SK-N-SH (cell line): Measurements from ENCODE around the gene DHRS9. TPM values are rescaled to one million over a fixed set of nuclear protein-coding genes. Genes with fewer than 3 reads are reported as not detected.

Experiments used
- CTCF ChIA-PET: fragments of 300-600, 350-600 bp; formaldehyde crosslinking; extraction: SDS; loops from one replicate; lab custom pipeline; 2021; lab: Yijun Ruan, JAX
- POLR2A ChIA-PET: fragments of 350-600 bp; sonication (Branson Sonifier 250); formaldehyde crosslinking; extraction: SDS; loops from one replicate; lab custom pipeline; 2020; ENCODE audit warnings: antibody characterized with exemption, inconsistent platforms; lab: Yijun Ruan, JAX
- DNase-seq: peaks from one replicate; pipeline ENCODE4 v3.0.0; 2012
- H2AFZ ChIP-seq: fragments of 200-600 bp; sonication (generic); 2 replicates; pipeline ENCODE4 v1.8.1; 2016; ENCODE audit warnings: antibody characterized with exemption, mild to moderate bottlenecking, low read depth
- H3F3A ChIP-seq: fragments of 200-600 bp; sonication (generic); replicated peaks from 2 replicates; pipeline ENCODE3; 2016; ENCODE audit warnings: antibody characterized with exemption, mild to moderate bottlenecking; ENCODE audit not compliant: insufficient read depth
- H3K27ac ChIP-seq, 2 experiments: fragments of 200-500 bp in 1 of 2; fragments of 200-600 bp in 1 of 2; sonication (Bioruptor generic) in 1 of 2; sonication (generic), shearing (Covaris generic) in 1 of 2; 2 replicates each; pipeline versions ENCODE4 v1.5.1 to v1.6.1; 2014 to 2016; ENCODE audit warnings: low read depth in 2 of 2, inconsistent platforms in 1 of 2, low read length in 1 of 2, mild to moderate bottlenecking in 1 of 2, mixed read lengths in 1 of 2
- H3K27me3 ChIP-seq: fragments of 200-600 bp; sonication (generic), shearing (Covaris generic); 2 replicates; pipeline ENCODE4 v1.6.1; 2016; ENCODE audit warnings: mixed run types; ENCODE audit not compliant: insufficient read depth
- H3K36me3 ChIP-seq, 2 experiments: fragments of 200-500 bp in 1 of 2; fragments of 200-600 bp in 1 of 2; sonication (Bioruptor generic) in 1 of 2; sonication (generic) in 1 of 2; replicated peaks in 1 of 2; 2 replicates each; pipeline versions ENCODE3 to v1.5.1; 2014 to 2016; ENCODE audit warnings: low read length in 1 of 2, mild to moderate bottlenecking in 1 of 2; ENCODE audit not compliant: insufficient read depth in 2 of 2, control insufficient read depth in 1 of 2
- H3K4me1 ChIP-seq, 2 experiments: fragments of 200-500 bp in 1 of 2; fragments of 200-600 bp in 1 of 2; sonication (Bioruptor generic) in 1 of 2; sonication (generic), shearing (Covaris generic) in 1 of 2; 2 replicates each; pipeline versions ENCODE4 v1.5.1 to v1.6.1; 2014 to 2016; ENCODE audit warnings: low read depth in 1 of 2, low read length in 1 of 2, mixed run types in 1 of 2; ENCODE audit not compliant: insufficient read depth in 2 of 2, control insufficient read depth in 1 of 2
- H3K4me2 ChIP-seq: fragments of 200-600 bp; sonication (generic), shearing (Covaris generic); 2 replicates; pipeline ENCODE4 v1.6.1; 2017; ENCODE audit warnings: mixed run types
- H3K4me3 ChIP-seq, 2 experiments: fragments of 200-500 bp in 1 of 2; fragments of 200-600 bp in 1 of 2; sonication (Bioruptor generic) in 1 of 2; sonication (generic), shearing (Covaris generic) in 1 of 2; 2 replicates each; pipeline versions ENCODE4 v1.5.1 to v1.8.1; 2014 to 2016; ENCODE audit warnings: low read depth in 2 of 2, inconsistent platforms in 1 of 2, low read length in 1 of 2, mild to moderate bottlenecking in 1 of 2, mixed read lengths in 1 of 2, moderate library complexity in 1 of 2
- H3K79me2 ChIP-seq: fragments of 200-600 bp; sonication (generic); 2 replicates; pipeline ENCODE4 v1.8.1; 2017; ENCODE audit warnings: mild to moderate bottlenecking; ENCODE audit not compliant: insufficient read depth
- H3K9ac ChIP-seq: fragments of 200-600 bp; sonication (generic); 2 replicates; pipeline ENCODE4 v1.6.1; 2017; ENCODE audit warnings: mixed run types
- H3K9me2 ChIP-seq: fragments of 200-600 bp; sonication (generic); 2 replicates; pipeline ENCODE4 v1.6.1; 2017; ENCODE audit warnings: mixed run types
- H3K9me3 ChIP-seq: fragments of 200-600 bp; sonication (generic); 2 replicates; pipeline ENCODE4 v1.6.1; 2017; ENCODE audit warnings: mixed run types, mild to moderate bottlenecking, moderate library complexity
- H4K20me1 ChIP-seq: fragments of 200-600 bp; sonication (generic); 2 replicates; pipeline ENCODE4 v1.6.1; 2017; ENCODE audit warnings: mild to moderate bottlenecking, mixed run types; ENCODE audit not compliant: insufficient read depth
- ELF1 ChIP-seq: IDR thresholded peaks from 2 replicates; pipeline ENCODE4 v1.4.0; 2012
- EZH2phosphoT487 ChIP-seq: fragments of 200-600 bp; sonication (generic); IDR thresholded peaks from 2 replicates; pipeline ENCODE4 v1.6.1; 2017; ENCODE audit warnings: low read depth, mixed run types, mild to moderate bottlenecking, antibody characterized with exemption, moderate library complexity, borderline replicate concordance
- FOXJ3 ChIP-seq: sonication (generic); formaldehyde crosslinking; IDR thresholded peaks from 2 replicates; pipeline ENCODE4 v1.5.1; 2020; ENCODE audit warnings: mild to moderate bottlenecking, missing genetic modification reagents
- GABPA ChIP-seq: IDR thresholded peaks from 2 replicates; pipeline ENCODE4 v1.4.0; 2012; ENCODE audit warnings: low read depth, mild to moderate bottlenecking
- MXI1 ChIP-seq: IDR thresholded peaks from 2 replicates; pipeline ENCODE4 v1.6.1; 2012; ENCODE audit warnings: mild to moderate bottlenecking, low read depth, low read length, improper control_type of control experiment
- NFIC ChIP-seq: IDR thresholded peaks from 2 replicates; pipeline ENCODE4 v1.4.0; 2012; ENCODE audit warnings: borderline replicate concordance
- POLR2AphosphoS5 ChIP-seq: IDR thresholded peaks from 2 replicates; pipeline ENCODE4 v1.6.1; 2012; ENCODE audit warnings: low read depth, low read length
- RAD21 ChIP-seq: IDR thresholded peaks from 2 replicates; pipeline ENCODE4 v1.6.1; 2012; ENCODE audit warnings: mild to moderate bottlenecking, low read length
- RCOR1 ChIP-seq: fragments of 150-350 bp; IDR thresholded peaks from 2 replicates; pipeline ENCODE4 v1.6.1; 2017; ENCODE audit warnings: antibody characterized with exemption, low read length
- REST ChIP-seq: IDR thresholded peaks from 2 replicates; pipeline ENCODE4 v1.6.1; 2012; ENCODE audit warnings: mild to moderate bottlenecking, low read depth, low read length, moderate library complexity
- RFX5 ChIP-seq: IDR thresholded peaks from 2 replicates; pipeline ENCODE4 v1.6.1; 2012; ENCODE audit warnings: mild to moderate bottlenecking, improper control_type of control experiment, low read length
- SMC3 ChIP-seq: IDR thresholded peaks from 2 replicates; pipeline ENCODE4 v1.6.1; 2012; ENCODE audit warnings: low read depth, low read length, improper control_type of control experiment
- TAF1 ChIP-seq: IDR thresholded peaks from 2 replicates; pipeline ENCODE4 v1.6.1; 2012; ENCODE audit warnings: low read depth, mild to moderate bottlenecking, low read length, moderate library complexity, borderline replicate concordance
- TCF12 ChIP-seq: IDR thresholded peaks from 2 replicates; pipeline ENCODE4 v1.4.0; 2012
- TEAD4 ChIP-seq: IDR thresholded peaks from 2 replicates; pipeline ENCODE4 v1.4.0; 2012; ENCODE audit warnings: mild to moderate bottlenecking, borderline replicate concordance; ENCODE audit not compliant: insufficient read depth
- YY1 ChIP-seq: IDR thresholded peaks from 2 replicates; pipeline ENCODE4 v1.4.0; 2012; ENCODE audit warnings: low read depth, mild to moderate bottlenecking
- WGBS: methylation state at CpG from one replicate; pipeline ENCODE4 v1.1.6; 2017; ENCODE audit warnings: low lambda C conversion rate; 5-methylcytosine and 5-hydroxymethylcytosine counted together
- polyA plus RNA-seq, 3 experiments: library from polyadenylated mRNA; depleted of rRNA; stranded (reverse); fragments of >200 nt; gene quantifications; 2 replicates each; pipeline ENCODE4 v1.2.3, GENCODE V29; 2012
- TF ChIP-seq, protein P1 (sequence below): IDR thresholded peaks from 2 replicates; pipeline ENCODE4; 2012
- TF ChIP-seq, protein P2 (sequence below): fragments of 150-350 bp; IDR thresholded peaks from 2 replicates; pipeline ENCODE4 v1.6.1; 2017; ENCODE audit warnings: antibody characterized with exemption, low read length, low read depth, borderline replicate concordance
- TF ChIP-seq, protein P3 (sequence below): IDR thresholded peaks from 2 replicates; pipeline ENCODE4 v1.4.0; 2012; ENCODE audit warnings: low read depth, borderline replicate concordance

DHRS9 gene
- polyA plus RNA-seq, 1 of the 3 experiments (the other 2 are of a cell fraction): not detected

DNA sequence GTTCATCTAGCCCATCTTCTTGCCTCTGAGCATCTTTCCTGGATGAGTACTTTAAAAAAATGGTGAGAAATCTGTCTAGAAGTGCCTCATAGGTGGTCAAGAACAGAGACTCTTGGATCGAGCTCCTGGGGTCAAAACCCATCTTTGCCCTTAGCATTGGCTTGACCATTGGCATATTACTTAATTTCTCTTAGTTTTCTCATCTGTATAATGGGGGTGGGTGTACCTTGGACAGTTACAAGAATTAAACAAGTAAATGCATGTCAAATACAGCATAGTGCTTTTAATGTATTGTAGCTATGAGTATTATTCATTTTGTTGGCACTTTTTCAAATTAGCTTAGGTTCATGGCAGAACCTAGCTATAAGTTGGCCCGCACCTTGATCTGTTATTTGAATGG, 36.8 kb downstream of the DHRS9 start:
- POLR2A ChIA-PET: no interaction called here

More for the DNA sequence above, 36.8 kb downstream of the DHRS9 start:
- no peak overlapping the region for H3K4me3 ChIP-seq
- H3K4me1 ChIP-seq: no peaks in the 10 kb centered on the region; a peak in 1 of 4 replicates
- no peaks in the 10 kb centered on the region for H3K9me2 ChIP-seq
- no peak overlapping the region for H2AFZ ChIP-seq
- no peak for TF ChIP-seq SMC3
- TF ChIP-seq MXI1: no peak
- no peak for TF ChIP-seq YY1
- TF ChIP-seq NFIC: no peak
- TF ChIP-seq TAF1: no peak
- no peak for TF ChIP-seq GABPA
- TF ChIP-seq REST: no peak
- no peak for TF ChIP-seq EZH2phosphoT487
- TF ChIP-seq RCOR1: no peak
- no peak for TF ChIP-seq POLR2AphosphoS5
- TF ChIP-seq, protein P1, sequence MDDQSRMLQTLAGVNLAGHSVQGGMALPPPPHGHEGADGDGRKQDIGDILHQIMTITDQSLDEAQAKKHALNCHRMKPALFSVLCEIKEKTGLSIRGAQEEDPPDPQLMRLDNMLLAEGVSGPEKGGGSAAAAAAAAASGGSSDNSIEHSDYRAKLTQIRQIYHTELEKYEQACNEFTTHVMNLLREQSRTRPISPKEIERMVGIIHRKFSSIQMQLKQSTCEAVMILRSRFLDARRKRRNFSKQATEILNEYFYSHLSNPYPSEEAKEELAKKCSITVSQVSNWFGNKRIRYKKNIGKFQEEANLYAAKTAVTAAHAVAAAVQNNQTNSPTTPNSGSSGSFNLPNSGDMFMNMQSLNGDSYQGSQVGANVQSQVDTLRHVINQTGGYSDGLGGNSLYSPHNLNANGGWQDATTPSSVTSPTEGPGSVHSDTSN: no peak
- no peak for TF ChIP-seq TCF12
- TF ChIP-seq RAD21: no peak
- TF ChIP-seq, protein P2, sequence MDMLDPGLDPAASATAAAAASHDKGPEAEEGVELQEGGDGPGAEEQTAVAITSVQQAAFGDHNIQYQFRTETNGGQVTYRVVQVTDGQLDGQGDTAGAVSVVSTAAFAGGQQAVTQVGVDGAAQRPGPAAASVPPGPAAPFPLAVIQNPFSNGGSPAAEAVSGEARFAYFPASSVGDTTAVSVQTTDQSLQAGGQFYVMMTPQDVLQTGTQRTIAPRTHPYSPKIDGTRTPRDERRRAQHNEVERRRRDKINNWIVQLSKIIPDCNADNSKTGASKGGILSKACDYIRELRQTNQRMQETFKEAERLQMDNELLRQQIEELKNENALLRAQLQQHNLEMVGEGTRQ: no peak
- TF ChIP-seq, protein P3, sequence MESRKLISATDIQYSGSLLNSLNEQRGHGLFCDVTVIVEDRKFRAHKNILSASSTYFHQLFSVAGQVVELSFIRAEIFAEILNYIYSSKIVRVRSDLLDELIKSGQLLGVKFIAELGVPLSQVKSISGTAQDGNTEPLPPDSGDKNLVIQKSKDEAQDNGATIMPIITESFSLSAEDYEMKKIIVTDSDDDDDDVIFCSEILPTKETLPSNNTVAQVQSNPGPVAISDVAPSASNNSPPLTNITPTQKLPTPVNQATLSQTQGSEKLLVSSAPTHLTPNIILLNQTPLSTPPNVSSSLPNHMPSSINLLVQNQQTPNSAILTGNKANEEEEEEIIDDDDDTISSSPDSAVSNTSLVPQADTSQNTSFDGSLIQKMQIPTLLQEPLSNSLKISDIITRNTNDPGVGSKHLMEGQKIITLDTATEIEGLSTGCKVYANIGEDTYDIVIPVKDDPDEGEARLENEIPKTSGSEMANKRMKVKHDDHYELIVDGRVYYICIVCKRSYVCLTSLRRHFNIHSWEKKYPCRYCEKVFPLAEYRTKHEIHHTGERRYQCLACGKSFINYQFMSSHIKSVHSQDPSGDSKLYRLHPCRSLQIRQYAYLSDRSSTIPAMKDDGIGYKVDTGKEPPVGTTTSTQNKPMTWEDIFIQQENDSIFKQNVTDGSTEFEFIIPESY: no peak
- no peak for TF ChIP-seq ELF1
- no peak for TF ChIP-seq RFX5
- TF ChIP-seq TEAD4: no peak
- no peak for TF ChIP-seq FOXJ3
- no peak overlapping the region for H3K27ac ChIP-seq
- 32% methylated on average over 2 of the region's 2 CpGs for WGBS
- CTCF ChIA-PET: interaction anchor here (1.3 to 1.6 kb wide), 2 partner anchors 26 to 36 kb away, joined by 3 to 8 read pairs; no protein-coding TSS in a partner anchor
- no peaks in the 10 kb centered on the region for H4K20me1 ChIP-seq
- H3K79me2 ChIP-seq: no peaks in the 10 kb centered on the region
- no peak for DNase-seq
- no peaks in the 10 kb centered on the region for H3K36me3 ChIP-seq
- no peaks in the 10 kb centered on the region for H3K27me3 ChIP-seq
- no peak overlapping the region for H3K9ac ChIP-seq
- H3F3A ChIP-seq: no peaks in the 10 kb centered on the region
- H3K9me3 ChIP-seq: no peaks in the 10 kb centered on the region
- no peak overlapping the region for H3K4me2 ChIP-seq
